HEK293 (cell line): ENCODE results near the gene ZMYM3.

Source experiments
- CTCF ChIA-PET: fragments of 350-600 bp; formaldehyde crosslinking; extraction: SDS; loops from one replicate; lab custom pipeline; 2021; ENCODE audit warnings: antibody characterized with exemption; lab: Yijun Ruan, JAX
- POLR2A ChIA-PET: fragments of 300-600 bp; formaldehyde crosslinking; extraction: SDS; loops from one replicate; lab custom pipeline; 2020; ENCODE audit warnings: antibody characterized with exemption, inconsistent platforms; lab: Yijun Ruan, JAX
- H3K27ac ChIP-seq: fragments of 200-500 bp; sonication (Bioruptor generic); 2 replicates; pipeline ENCODE4 v1.5.1; 2014; ENCODE audit warnings: low read depth, low read length, control low read depth, inconsistent platforms; ENCODE audit errors: extremely low read depth
- H3K36me3 ChIP-seq, 2 experiments: fragments of 200-500 bp in 1 of 2; sonication (Bioruptor generic) in 1 of 2; 1 replicate in 1 of 2; 2 replicates in 1 of 2; pipeline ENCODE4 v1.5.1; 2014 to 2017; ENCODE audit warnings: inconsistent platforms in 2 of 2, low read length in 2 of 2; ENCODE audit not compliant: control insufficient read depth in 2 of 2, insufficient read depth in 1 of 2
- H3K4me1 ChIP-seq: fragments of 200-500 bp; sonication (Bioruptor generic); 2 replicates; pipeline ENCODE4 v1.5.1; 2014; ENCODE audit warnings: mild to moderate bottlenecking, low read length, inconsistent platforms; ENCODE audit not compliant: control insufficient read depth, insufficient read depth
- H3K4me3 ChIP-seq: 2 replicates; pipeline ENCODE4 v1.5.1; 2011; ENCODE audit warnings: low read depth, mild to moderate bottlenecking, control low read depth, low read length, moderate library complexity
- H3K9me3 ChIP-seq: fragments of 200-500 bp; sonication (Bioruptor generic); 2 replicates; pipeline ENCODE4 v1.5.1; 2014; ENCODE audit warnings: low read depth, low read length, inconsistent platforms; ENCODE audit not compliant: control insufficient read depth, insufficient read depth
- GLI4 ChIP-seq: fragments of 450-650 bp; formaldehyde crosslinking; IDR thresholded peaks from 2 replicates; pipeline ENCODE4 v1.5.1; 2016; ENCODE audit warnings: missing biosample characterization, missing genetic modification characterization
- KLF1 ChIP-seq: fragments of 450-650 bp; formaldehyde crosslinking; IDR thresholded peaks from 2 replicates; pipeline ENCODE4 v1.5.1; 2016; ENCODE audit warnings: missing biosample characterization, missing genetic modification characterization
- KLF16 ChIP-seq: fragments of 450-650 bp; formaldehyde crosslinking; IDR thresholded peaks from 2 replicates; pipeline ENCODE4 v1.5.1; 2017; ENCODE audit warnings: missing biosample characterization, missing genetic modification characterization
- KLF9 ChIP-seq: fragments of 450-650 bp; formaldehyde crosslinking; IDR thresholded peaks from 2 replicates; pipeline ENCODE4 v1.5.1; 2016; ENCODE audit warnings: missing biosample characterization, missing genetic modification characterization, low read depth
- SP7 ChIP-seq: fragments of 450-650 bp; formaldehyde crosslinking; IDR thresholded peaks from 2 replicates; pipeline ENCODE4 v1.5.1; 2016; ENCODE audit warnings: missing biosample characterization, missing genetic modification characterization
- WT1 ChIP-seq: fragments of 450-650 bp; formaldehyde crosslinking; IDR thresholded peaks from 2 replicates; pipeline ENCODE4 v1.5.1; 2016; ENCODE audit warnings: missing biosample characterization, missing genetic modification characterization
- ZBTB17 ChIP-seq: fragments of 450-650 bp; formaldehyde crosslinking; IDR thresholded peaks from 2 replicates; pipeline ENCODE4 v1.5.1; 2016; ENCODE audit warnings: missing biosample characterization, missing genetic modification characterization
- ZFHX2 ChIP-seq: fragments of 450-650 bp; formaldehyde crosslinking; conservative IDR thresholded peaks from 2 replicates; pipeline ENCODE4 v1.5.1; 2016; ENCODE audit warnings: missing biosample characterization, missing genetic modification characterization
- ZNF138 ChIP-seq: fragments of 450-650 bp; formaldehyde crosslinking; IDR thresholded peaks from 2 replicates; pipeline ENCODE4 v1.5.1; 2016; ENCODE audit warnings: missing biosample characterization, missing genetic modification characterization, borderline replicate concordance
- ZNF155 ChIP-seq: fragments of 450-650 bp; formaldehyde crosslinking; IDR thresholded peaks from 2 replicates; pipeline ENCODE4 v1.5.1; 2016; ENCODE audit warnings: missing biosample characterization, missing genetic modification characterization
- ZNF266 ChIP-seq: fragments of 450-650 bp; formaldehyde crosslinking; IDR thresholded peaks from 2 replicates; pipeline ENCODE4 v1.5.1; 2016; ENCODE audit warnings: missing biosample characterization, missing genetic modification characterization, low read depth
- ZNF302 ChIP-seq: fragments of 450-650 bp; formaldehyde crosslinking; IDR thresholded peaks from 2 replicates; pipeline ENCODE4 v1.5.1; 2016; ENCODE audit warnings: missing biosample characterization, missing genetic modification characterization, low read depth
- ZNF341 ChIP-seq: fragments of 450-650 bp; formaldehyde crosslinking; IDR thresholded peaks from 2 replicates; pipeline ENCODE4; 2016; ENCODE audit warnings: low read depth, missing biosample characterization, missing genetic modification characterization
- ZNF433 ChIP-seq: fragments of 450-650 bp; formaldehyde crosslinking; IDR thresholded peaks from 2 replicates; pipeline ENCODE4 v1.5.1; 2016; ENCODE audit warnings: missing biosample characterization, missing genetic modification characterization, low read depth
- ZNF530 ChIP-seq: fragments of 450-650 bp; formaldehyde crosslinking; IDR thresholded peaks from 2 replicates; pipeline ENCODE4 v1.5.1; 2016; ENCODE audit warnings: low read depth, missing biosample characterization, missing genetic modification characterization
- ZNF626 ChIP-seq: fragments of 450-650 bp; sonication (Bioruptor Pico); formaldehyde crosslinking; IDR thresholded peaks from 2 replicates; pipeline ENCODE4 v1.5.1; 2018; ENCODE audit warnings: missing biosample characterization, missing genetic modification characterization, inconsistent platforms
- ZNF843 ChIP-seq: fragments of 450-650 bp; formaldehyde crosslinking; IDR thresholded peaks from 2 replicates; pipeline ENCODE4 v1.5.1; 2016; ENCODE audit warnings: missing biosample characterization, missing genetic modification characterization
- TF ChIP-seq, protein P1 (sequence below): fragments of 450-650 bp; formaldehyde crosslinking; conservative IDR thresholded peaks from 2 replicates; pipeline ENCODE4 v1.5.1; 2016; ENCODE audit warnings: low read depth, missing biosample characterization, missing genetic modification characterization
- TF ChIP-seq, protein P2 (sequence below): fragments of 450-650 bp; formaldehyde crosslinking; IDR thresholded peaks from 2 replicates; pipeline ENCODE4 v1.5.1; 2016; ENCODE audit warnings: missing biosample characterization, missing genetic modification characterization
- TF ChIP-seq, protein P3 (sequence below): fragments of 450-650 bp; formaldehyde crosslinking; IDR thresholded peaks from 2 replicates; pipeline ENCODE4 v1.5.1; 2017; ENCODE audit warnings: missing biosample characterization, missing genetic modification characterization
- TF ChIP-seq, protein P4 (sequence below): fragments of 450-650 bp; formaldehyde crosslinking; IDR thresholded peaks from 2 replicates; pipeline ENCODE4 v1.5.1; 2017; ENCODE audit warnings: missing biosample characterization, missing genetic modification characterization
- TF ChIP-seq, protein P5 (sequence below): fragments of 450-650 bp; formaldehyde crosslinking; IDR thresholded peaks from 2 replicates; pipeline ENCODE4 v1.5.1; 2016; ENCODE audit warnings: missing biosample characterization, missing genetic modification characterization

The ZMYM3 gene

DNA sequence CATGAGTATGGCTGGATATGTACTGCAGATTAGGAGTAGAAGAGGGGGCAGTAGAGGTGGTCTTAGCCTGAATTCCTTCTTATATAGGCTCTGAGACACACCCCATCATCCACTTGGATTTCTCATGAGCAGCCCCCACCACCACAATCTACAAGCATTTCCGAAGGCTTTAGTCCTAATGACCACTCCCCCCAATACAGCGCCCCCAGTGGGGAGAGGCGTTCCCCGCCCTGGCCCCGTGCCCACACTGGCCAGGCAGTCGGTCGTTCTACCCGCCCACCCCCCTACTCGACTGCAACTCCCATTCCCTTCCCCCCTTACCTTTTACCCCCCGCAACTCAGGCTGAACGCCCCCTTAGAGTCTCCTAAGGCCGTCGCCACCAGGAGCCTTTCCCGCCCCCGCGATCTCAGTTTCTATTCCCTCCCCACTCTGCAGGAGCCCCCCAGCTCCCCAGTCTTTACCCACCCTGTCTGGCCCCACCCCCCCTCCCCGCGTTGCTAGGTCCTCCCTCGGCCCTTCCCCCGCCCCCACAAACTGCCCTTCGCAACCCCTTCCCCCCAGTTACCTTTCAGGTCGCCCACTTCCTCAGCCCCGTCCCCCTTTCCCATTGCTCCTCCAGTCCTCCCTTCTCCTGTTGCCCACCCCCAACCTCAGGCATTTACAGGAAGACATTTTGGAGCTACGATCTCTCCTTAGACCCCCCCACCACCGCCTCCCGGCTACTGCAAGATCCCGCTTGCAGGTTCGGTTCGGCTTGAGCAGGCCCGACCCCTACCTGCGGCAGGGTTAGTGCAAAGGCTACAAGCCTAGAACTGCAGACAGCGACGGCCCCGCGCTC is 468 bp downstream of the ZMYM3 start (continued):
- TF ChIP-seq ZFHX2 (tag by site-specific recombination) (peak; percentile 64), GLI4 (tag by site-specific recombination) (no peak), KLF9 (tag by site-specific recombination) (peak; percentile 58), ZNF530 (tag by site-specific recombination) (no peak)

DNA sequence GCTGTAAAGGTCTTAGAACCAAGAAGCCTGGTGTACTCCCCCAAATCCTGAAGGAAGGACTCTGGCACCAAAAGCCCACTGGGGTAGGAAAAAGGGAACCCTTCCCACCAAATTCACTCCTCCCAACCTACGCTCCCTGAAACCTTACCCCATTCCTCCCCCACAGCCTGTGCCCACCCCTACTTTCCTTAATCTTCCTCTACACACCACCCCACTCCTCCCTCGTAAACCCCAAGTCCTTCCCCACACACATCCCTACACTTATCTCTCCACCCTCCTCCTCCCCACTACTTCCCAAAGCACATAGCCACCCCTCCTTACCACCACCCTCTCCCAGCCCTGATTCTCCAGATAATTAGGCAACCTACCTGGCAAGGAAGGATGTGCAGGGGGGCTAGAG is 1.7 kb downstream of the ZMYM3 start:
- ChIA-PET POLR2A (no interaction called here), CTCF (no interaction called here)
- Histone ChIP-seq H3K4me3 (no peak overlapping the region), H3K4me1 (peaks cover 5% of the 10 kb centered on the region; the same call in 1 of the 2 replicates), H3K9me3 (no peaks in the 10 kb centered on the region), H3K36me3 (peaks cover 0 to 40% of the 10 kb centered on the region in 2 experiments; a peak in 2 of 3 replicates), H3K27ac (no peak overlapping the region)
- no peak for TF ChIP-seq ZBTB17 (tag by site-specific recombination)
- no peak for TF ChIP-seq ZNF302 (tag by site-specific recombination)
- TF ChIP-seq ZFHX2 (tag by site-specific recombination): peak; percentile 99
- no peak for TF ChIP-seq ZNF138 (tag by site-specific recombination)
- no peak for TF ChIP-seq KLF16
- TF ChIP-seq ZNF433 (tag by site-specific recombination): no peak
- TF ChIP-seq, protein P1, sequence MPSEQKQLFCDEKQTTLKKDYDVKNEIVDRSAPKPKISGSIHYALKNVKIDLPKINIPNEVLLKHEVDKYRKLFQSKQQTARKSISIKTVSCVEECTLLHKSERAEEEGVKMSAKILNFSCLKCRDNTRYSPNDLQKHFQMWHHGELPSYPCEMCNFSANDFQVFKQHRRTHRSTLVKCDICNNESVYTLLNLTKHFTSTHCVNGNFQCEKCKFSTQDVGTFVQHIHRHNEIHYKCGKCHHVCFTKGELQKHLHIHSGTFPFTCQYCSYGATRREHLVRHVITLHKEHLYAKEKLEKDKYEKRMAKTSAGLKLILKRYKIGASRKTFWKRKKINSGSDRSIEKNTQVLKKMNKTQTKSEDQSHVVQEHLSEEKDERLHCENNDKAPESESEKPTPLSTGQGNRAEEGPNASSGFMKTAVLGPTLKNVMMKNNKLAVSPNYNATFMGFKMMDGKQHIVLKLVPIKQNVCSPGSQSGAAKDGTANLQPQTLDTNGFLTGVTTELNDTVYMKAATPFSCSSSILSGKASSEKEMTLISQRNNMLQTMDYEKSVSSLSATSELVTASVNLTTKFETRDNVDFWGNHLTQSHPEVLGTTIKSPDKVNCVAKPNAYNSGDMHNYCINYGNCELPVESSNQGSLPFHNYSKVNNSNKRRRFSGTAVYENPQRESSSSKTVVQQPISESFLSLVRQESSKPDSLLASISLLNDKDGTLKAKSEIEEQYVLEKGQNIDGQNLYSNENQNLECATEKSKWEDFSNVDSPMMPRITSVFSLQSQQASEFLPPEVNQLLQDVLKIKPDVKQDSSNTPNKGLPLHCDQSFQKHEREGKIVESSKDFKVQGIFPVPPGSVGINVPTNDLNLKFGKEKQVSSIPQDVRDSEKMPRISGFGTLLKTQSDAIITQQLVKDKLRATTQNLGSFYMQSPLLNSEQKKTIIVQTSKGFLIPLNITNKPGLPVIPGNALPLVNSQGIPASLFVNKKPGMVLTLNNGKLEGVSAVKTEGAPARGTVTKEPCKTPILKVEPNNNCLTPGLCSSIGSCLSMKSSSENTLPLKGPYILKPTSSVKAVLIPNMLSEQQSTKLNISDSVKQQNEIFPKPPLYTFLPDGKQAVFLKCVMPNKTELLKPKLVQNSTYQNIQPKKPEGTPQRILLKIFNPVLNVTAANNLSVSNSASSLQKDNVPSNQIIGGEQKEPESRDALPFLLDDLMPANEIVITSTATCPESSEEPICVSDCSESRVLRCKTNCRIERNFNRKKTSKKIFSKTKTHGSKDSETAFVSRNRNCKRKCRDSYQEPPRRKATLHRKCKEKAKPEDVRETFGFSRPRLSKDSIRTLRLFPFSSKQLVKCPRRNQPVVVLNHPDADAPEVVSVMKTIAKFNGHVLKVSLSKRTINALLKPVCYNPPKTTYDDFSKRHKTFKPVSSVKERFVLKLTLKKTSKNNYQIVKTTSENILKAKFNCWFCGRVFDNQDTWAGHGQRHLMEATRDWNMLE (tag by site-specific recombination): no peak
- TF ChIP-seq ZNF843: no peak
- TF ChIP-seq, protein P2, sequence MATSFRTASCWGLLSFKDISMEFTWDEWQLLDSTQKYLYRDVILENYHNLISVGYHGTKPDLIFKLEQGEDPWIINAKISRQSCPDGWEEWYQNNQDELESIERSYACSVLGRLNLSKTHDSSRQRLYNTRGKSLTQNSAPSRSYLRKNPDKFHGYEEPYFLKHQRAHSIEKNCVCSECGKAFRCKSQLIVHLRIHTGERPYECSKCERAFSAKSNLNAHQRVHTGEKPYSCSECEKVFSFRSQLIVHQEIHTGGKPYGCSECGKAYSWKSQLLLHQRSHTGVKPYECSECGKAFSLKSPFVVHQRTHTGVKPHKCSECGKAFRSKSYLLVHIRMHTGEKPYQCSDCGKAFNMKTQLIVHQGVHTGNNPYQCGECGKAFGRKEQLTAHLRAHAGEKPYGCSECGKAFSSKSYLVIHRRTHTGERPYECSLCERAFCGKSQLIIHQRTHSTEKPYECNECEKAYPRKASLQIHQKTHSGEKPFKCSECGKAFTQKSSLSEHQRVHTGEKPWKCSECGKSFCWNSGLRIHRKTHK (tag by site-specific recombination): no peak
- TF ChIP-seq WT1: 0 out of 2 replicates have a peak, but pooled peaks have one; percentile 51
- no peak for TF ChIP-seq ZNF266 (tag by site-specific recombination)
- peak; percentile 79 for TF ChIP-seq KLF1 (tag by site-specific recombination)
- no peak for TF ChIP-seq ZNF341 (tag by site-specific recombination)
- TF ChIP-seq, protein P3, sequence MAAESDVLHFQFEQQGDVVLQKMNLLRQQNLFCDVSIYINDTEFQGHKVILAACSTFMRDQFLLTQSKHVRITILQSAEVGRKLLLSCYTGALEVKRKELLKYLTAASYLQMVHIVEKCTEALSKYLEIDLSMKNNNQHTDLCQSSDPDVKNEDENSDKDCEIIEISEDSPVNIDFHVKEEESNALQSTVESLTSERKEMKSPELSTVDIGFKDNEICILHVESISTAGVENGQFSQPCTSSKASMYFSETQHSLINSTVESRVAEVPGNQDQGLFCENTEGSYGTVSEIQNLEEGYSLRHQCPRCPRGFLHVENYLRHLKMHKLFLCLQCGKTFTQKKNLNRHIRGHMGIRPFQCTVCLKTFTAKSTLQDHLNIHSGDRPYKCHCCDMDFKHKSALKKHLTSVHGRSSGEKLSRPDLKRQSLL (tag by site-specific recombination): no peak
- no peak for TF ChIP-seq ZNF155 (tag by site-specific recombination)
- TF ChIP-seq, protein P4, sequence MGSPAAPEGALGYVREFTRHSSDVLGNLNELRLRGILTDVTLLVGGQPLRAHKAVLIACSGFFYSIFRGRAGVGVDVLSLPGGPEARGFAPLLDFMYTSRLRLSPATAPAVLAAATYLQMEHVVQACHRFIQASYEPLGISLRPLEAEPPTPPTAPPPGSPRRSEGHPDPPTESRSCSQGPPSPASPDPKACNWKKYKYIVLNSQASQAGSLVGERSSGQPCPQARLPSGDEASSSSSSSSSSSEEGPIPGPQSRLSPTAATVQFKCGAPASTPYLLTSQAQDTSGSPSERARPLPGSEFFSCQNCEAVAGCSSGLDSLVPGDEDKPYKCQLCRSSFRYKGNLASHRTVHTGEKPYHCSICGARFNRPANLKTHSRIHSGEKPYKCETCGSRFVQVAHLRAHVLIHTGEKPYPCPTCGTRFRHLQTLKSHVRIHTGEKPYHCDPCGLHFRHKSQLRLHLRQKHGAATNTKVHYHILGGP: no peak
- no peak for TF ChIP-seq SP7
- no peak for TF ChIP-seq ZNF626 (tag by site-specific recombination)
- TF ChIP-seq, protein P5, sequence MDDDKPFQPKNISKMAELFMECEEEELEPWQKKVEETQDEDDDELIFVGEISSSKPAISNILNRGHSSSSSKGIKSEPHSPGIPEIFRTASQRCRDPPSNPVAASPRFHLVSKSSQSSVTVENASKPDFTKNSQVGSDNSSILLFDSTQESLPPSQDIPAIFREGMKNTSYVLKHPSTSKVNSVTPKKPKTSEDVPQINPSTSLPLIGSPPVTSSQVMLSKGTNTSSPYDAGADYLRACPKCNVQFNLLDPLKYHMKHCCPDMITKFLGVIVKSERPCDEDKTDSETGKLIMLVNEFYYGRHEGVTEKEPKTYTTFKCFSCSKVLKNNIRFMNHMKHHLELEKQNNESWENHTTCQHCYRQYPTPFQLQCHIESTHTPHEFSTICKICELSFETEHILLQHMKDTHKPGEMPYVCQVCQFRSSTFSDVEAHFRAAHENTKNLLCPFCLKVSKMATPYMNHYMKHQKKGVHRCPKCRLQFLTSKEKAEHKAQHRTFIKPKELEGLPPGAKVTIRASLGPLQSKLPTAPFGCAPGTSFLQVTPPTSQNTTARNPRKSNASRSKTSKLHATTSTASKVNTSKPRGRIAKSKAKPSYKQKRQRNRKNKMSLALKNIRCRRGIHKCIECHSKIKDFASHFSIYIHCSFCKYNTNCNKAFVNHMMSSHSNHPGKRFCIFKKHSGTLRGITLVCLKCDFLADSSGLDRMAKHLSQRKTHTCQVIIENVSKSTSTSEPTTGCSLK (tag by site-specific recombination): no peak
